Measurements from ENCODE around the gene FAM168A.

- TF ChIP-seq POLR2A (IDR thresholded peaks at IDR 0.05) (no peak), POLR2AphosphoS5 (IDR thresholded peaks at IDR 0.05; ENCODE audit: insufficient read depth in 1 of 2, low read depth in 1 of 2) (no peak), CTCF (IDR thresholded peaks at IDR 0.05) (no peak)
Measured at GRCh38 chr11:73355109-73355508, 242.8 kb downstream of the FAM168A start.
